Stimulated activated CD8-positive, alpha-beta memory T cell treated with anti-CD3 and anti-CD28 coated beads, Interleukin-2, amount 100 ng/mL, for 1 hour (primary cell): ENCODE measurements around the gene TRAK1.

Experiments
- DNase-seq, 2 donors: peaks; one replicate each; pipeline ENCODE4 v3.0.0-alpha.2; 2020; ENCODE audit warnings: low read depth in 2 of 2

Gene TRAK1

DNA sequence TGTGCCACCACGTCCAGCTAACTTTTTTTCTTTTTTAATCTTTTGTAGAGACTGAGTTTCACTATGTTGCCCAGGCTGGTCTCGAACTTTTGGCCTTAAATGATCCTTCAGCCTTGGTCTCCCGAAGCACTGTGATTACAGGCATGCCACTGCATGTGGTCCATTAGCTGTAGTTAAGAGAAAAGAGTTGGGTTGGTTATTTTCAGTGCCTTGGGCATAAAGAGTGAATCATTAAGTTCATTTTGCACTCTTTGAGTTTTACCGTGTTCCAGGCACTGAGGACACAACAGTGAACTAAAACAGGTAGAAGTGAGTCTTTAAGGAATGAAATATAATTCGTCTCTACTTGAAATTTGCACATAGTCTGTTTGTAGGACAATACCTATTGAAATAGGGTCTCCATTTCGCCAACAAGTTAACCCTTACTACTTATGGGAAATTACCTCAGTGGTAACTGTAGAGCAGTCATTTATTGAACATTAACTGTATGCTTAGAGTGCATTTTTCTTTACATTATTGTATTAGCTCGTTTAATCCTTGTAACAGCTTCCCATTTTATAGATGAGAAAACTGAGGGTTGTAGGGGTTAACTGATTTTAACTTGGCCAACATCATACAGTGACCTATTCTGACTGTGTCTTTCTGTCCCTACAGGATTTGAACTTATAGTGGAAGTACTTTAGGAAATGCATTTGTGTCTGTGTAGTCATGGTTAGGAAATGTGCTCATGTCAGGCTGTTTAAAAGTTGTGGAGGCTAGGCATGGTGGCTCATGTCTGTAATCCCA, 22.7 kb upstream of the TRAK1 start:
- no peak for DNase-seq

DNA sequence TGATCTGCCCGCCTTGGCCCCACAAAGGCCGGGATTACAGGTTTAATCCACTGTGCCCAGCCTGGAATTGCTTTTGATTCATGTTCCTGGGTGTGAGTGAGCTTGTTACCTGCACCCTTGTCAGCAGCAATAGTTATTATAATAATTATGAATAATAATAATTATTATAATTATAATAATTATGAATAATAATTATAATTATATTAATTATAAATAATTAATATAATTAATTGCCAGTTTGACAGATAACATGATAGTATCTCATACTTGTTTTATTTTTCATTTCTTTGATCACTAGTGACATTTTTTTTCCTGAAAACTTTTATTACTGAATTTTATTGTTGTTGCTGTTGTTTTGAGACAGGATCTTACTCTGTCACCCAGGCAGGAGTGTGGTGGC, 21.1 kb upstream of the TRAK1 start:
- DNase-seq = no peak

DNA sequence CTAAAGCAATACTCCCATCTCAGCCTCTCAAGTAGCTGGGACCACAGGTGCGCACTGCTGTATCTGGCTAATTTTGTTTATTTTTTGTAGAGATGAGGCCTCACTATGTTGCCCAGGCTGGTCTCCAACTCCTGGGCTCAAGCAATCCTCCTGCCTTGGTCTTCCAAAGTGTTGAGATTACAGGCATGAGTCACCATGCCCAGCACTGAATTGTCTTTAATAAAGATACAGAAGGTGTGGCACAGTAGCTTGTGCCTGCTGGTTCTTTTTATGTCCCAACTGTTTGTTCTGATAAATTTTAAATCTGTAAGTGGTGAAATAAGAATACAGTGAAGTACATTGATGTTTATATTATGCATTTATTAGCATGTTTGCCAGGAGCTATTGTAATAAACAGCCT, 20.6 kb upstream of the TRAK1 start:
- DNase-seq = no peak

DNA sequence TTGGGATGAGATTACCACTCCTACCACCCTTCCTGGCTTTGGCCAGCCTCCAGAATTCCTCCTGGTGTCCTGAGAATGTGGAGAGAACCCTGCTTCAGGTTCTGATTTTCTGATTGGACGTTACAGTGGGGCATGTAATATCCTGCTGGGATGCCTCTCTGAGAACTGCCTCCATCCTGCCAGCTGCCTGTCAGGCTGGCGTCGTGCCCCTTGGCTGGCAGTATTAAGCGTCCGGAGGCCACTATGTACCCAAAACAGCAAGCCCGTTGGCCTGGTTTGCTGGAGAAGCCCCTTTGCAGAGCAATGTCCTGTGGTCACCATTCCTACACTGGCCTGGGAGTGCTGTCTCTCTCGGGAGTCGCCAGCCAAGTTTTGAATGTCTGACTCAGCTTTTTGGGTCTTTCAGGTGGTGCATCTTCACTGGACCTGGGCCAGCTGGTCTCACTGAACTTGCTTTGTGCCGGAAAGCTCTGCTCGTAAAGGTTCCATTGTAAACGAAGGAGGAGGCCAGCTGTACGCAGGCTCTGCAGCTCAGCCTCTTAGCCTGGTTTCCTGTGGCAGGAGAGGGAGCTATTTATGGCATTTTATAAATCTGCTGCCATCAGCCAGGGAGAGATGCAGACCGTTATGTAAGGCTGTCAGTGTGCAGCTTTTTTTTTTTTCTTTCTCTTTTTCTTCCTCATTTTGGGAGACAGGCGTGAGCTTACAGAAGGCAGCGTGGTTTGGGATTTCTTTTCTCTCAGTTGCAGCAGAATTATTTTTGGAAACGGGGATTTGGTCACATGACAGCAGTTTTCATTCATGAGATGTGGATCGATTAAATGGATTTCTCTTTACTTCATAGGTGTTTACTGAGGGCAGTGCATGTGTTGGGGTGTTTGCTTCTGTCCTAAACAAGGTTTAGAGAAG, 19.0 kb upstream of the TRAK1 start:
- DNase-seq = no peak

DNA sequence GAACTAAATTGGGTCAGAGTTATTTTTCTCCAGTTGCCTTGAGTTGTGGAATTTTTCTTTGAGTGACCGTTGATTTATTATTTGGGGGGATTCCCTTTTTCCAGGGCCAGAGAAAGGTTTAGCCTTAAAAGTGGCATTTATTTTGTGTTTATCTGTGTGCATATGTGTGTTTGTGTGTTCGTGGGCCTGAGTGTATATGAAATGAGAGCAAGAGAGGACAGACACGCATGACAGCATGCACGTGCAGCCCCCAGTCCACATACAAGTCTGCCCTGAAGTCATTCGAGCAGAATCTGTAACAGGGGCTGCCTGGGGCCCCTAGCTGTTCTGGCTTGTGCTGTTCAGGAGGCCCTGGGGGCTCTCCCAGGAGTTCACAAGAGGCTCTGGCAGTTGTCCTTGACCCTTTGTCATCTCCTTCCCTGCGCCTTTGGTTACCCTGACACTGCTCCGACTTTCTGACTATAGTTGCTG, 18.3 kb upstream of the TRAK1 start:
- no peak for DNase-seq

DNA sequence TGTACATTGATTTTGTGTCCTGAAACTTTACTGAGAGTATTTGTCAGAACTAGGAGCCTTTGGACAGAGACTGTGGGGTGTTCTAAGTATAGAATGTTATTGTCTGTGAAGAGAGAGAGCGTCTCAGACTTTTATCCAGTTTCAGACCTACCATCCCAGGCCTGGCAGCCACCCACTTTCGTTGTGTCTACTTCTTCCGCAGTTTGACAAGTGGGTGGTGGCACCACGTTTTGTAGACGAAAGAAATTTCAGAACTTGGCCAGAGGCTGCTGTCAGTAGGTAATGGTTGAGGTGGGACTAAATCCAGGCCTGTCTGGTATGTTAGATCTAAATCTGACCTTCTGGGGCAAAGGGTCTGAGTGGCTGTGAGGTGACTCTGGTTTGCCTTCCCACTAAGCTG, 13.4 kb upstream of the TRAK1 start:
- no peak for DNase-seq

DNA sequence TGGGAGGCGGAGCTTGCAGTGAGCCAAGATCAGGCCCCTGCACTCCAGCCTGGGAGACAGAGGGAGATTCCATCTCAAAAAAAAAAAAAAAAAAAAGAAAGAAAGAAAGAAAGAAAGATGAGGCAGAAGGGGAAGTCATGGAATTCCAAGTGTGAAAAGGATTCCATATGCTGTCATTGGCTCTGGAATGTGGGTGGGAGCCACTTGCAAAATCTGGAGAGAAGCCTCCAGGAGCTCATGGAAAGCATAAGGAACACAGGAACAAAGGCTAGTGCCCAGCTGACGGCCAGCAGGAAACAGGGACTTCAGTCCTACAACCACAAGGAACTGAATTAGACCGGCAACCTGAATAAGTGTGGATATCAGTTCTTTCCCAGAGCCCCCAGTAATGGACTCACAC, 12.5 kb upstream of the TRAK1 start:
- DNase-seq = no peak

DNA sequence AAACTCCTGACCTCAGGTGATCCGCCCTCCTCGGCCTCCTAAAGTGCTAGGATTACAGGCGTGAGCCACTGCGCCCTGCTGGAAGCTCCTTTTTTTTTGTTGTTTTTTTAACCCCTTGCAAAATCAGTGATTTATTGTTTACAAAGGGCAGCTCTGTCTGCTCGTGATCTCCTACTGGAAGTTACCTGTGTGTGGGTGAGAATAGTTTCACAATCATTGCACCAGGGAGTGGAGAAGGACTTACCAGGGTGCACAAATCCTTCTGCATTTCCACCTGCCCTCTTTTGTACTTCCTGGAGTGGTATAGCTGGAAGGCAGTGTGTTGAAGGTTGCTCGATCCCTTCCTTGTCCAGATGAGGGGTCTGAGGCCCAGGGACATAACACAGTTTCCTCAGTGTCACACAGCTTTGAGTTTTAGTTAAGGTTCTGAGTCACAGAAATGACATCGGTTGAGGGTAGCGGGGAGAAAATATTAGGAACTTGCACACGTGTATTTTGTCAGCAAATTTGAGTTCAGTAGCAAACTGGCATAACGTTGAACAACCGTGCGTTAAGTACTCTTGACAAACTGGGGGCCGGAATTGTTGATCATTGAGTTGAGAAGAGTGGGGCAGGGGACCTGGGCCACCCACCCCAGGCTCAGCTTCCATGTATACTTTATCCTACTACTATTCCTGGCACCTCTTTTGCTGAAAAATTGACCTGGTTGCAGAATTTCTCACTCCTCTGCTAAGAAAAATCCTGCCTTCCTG, 11.3 kb upstream of the TRAK1 start:
- DNase-seq = no peak

DNA sequence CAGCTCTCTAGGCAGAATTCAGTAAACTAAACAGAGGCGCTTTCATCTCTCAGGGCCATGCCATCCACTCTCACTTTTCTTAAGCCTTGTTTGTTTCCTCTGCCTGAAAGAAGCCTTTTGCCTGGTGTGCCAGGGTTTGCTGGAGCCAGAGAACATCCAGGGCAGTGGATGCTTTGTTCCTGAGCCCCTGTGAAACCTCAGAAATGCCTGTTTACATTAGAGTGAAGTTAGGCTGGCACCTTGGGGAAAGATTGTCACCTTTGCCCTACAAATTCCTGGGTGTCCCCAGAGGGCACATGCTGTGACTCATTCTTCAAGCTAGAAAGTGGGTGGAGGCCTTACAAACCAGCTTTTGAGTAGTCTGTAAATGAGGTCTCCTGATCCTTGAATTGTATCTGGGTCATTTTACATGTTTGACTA, 10.7 kb upstream of the TRAK1 start:
- DNase-seq = no peak

DNA sequence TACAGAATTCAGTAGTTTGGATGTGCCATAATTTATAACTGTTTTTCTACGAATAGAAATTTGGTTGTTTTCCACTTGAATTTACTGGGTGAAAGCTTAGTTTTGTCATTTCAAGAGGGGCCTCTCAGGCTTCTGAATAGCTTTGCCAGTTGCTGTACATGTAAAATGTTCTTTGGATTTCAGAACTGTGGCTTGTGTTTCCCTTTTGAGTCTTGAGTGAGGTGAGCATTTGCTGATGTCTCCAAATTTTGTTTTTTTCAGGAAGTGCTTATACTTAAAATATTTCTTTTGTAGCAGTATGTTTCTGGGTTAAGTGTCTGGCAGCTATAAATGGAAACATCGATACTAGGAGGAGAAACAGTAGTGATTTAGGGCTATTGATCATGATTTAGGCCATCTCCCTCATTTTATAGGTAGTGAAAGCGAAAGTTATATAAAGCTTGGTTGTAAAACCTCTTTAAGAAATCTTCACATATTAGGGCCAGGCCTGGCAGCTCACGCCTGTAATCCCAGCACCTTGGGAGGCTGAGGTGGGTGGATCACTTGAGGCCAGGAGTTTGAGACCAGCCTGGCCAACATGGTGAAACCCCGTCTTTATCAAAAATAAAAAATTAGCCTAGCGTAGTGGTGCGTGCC, 9.2 kb upstream of the TRAK1 start:
- no peak for DNase-seq

DNA sequence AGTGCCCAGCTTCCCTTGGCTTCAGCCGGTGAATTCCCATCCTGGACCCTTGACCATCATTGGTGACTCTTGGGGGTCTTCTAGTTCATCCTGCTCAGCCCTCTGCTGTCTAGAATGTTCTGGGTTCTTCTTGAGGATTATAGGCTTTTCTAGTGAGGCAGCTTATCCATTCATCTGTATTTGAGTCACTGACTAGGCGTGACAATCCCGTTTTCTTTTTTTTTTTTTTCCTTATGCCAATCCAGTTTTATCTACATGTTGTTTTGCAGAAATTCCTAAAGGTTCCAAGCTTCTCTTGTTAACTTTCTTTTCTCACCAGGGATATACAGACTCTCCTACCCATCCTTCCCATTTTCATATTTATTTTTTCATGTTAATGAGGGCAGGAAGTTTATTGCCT, 6.6 kb upstream of the TRAK1 start:
- DNase-seq = no peak

DNA sequence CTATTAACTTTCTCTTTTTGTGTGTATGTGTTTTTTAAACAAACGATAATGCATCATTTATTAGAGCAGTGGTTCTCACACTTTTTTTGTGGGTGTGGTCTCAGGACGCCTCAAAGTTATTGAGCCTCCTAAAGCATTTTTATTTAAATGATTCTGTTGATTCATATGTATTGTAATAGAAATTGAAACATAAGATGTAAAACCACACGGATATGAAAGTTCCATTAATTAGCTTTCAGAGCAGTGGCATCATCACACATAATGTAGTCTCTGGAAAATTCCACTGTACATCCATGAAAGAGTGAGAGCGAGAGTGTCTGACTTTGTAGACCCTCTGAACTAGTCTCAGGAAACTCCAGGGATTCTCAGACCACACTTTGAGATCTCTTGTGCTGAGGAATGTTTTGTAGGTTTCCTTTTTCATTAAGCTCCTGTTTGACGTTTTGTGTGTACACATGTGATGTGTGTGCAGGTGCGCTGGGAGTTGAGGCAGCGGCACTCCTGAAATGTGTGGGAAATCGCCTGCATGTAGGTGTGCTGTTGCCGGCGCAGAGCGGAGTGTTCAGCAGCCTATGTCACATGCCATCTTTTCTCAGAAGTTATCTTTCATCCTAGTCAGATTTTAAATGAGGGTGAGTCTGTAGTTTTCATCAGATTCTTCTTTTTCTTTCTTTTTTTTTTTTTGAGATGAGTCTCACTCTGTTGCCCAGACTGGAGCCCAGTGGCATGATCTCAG, 5.3 kb upstream of the TRAK1 start:
- no peak for DNase-seq

DNA sequence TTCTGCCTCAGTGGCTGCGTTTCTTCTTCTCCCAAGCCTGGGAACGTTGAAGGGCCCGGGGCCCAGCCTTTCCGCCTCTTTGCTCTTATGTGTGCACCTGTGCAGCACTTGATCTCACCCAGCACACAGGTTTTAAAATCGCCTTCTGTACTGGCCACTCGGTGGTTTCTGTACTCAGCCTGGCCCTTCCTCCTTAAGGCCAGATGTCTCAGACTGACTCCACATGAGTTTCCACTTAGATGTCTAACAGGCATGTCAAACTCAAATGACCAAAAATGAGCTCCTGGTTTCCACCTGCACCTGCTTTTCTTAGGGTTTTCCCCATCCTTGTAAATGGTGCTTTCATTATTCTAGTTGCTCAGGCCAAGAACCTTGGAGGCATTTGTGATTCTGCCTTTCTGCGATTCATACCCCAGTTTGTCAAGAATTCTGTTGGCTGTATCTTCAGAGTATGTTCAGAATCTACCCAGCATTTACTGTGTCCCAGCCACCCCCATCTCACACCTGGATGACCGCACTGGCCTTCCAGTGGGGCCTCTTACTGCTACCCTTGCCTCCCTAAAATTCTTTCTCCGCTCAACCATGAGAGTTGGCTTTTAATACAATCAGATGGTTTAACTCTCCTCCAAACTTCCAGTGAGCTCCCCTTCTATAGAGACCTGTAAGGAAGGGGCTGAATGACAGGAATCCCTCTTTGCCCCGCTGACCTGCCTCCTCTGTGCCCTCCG, 2.2 kb upstream of the TRAK1 start:
- DNase-seq = no peak

DNA sequence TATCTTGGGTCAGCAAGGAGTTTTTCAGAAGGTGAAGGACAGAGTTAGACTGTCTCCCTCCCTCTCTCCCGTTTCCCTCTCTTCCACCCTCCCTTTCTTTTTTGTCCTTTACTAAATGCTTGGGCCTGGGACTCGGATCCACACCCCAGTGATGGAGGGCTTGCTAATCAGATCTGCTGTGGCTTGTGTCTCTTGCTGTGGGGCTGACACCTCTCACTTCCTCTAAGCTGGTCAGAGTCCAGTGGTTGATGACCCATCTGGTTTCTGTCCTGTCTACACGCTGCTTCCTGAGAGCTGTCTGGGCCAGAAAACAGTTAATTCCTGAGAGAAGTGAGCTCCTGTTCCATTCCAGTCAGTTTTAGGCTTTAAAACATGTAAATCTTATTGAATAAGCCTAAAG, 849 bp downstream of the TRAK1 start:
- no peak for DNase-seq

DNA sequence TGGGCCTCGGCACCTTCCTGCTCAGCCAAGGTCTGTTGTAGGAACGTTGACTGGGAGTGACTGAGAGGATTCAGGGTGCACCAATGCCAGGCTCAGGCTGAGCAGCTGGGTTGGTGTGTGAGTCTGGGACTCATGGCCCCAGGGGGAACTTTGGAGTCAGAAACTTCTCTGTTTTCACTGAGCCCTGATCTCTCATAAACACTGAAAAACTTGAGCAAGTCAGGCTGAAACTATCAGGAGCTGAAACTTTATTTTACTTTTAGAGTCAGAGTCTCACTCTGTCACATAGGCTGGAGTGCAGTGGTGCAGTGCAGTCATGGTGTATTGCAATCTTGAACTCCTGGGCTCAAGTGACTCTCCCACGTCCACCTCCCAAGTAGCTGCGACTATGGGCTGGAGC, 3.0 kb downstream of the TRAK1 start:
- no peak for DNase-seq

DNA sequence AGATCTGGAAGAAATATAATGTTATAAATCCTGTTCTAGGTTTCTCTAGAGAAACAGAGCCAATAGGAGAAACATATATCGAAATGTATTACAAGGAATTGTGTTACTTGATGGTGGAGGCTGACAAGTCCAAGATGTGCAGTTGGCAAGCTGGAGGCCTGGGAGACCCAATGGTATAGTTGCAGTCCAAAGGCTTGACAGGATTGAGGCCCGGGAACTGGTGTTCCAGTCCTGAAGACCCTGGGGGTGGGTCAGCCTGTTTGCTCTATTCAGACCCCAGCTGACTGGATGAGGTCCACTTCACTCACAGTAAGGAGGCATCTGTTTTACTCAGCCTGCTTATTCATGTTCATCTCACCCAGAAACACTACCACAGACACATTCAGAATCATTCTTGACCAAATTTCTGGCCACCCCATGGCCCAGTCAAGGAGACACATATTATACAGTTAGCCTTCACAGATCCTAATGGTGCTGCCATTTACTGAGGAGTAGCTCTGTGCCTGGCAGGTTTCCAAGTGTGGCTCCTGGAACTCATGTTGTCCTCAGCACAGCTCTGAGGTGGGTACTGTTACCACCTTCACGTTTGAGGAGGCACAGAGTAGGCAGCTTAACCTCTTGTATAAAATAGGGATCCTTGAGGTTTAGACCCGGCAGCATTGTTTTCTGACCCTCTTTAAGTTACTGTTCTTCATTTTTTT, 3.7 kb downstream of the TRAK1 start:
- DNase-seq = no peak

DNA sequence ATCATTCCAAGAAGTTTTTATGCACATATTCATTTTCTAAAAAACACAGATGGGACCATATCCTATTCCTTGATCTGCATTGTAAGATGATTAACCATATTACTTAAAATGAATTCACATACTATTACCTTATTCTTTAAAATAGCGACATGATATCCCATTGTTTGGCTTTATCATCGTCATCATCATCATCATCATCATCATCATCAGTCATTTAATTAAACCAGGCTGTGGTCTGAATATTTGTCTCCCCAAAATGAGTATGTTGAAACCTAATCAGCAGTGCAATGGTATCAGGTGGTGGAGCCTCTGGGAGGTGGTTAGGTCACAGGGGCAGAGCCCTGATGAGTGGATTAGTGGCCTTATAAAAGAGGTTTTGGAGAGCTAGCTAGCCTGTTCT, 4.4 kb downstream of the TRAK1 start:
- no peak for DNase-seq

DNA sequence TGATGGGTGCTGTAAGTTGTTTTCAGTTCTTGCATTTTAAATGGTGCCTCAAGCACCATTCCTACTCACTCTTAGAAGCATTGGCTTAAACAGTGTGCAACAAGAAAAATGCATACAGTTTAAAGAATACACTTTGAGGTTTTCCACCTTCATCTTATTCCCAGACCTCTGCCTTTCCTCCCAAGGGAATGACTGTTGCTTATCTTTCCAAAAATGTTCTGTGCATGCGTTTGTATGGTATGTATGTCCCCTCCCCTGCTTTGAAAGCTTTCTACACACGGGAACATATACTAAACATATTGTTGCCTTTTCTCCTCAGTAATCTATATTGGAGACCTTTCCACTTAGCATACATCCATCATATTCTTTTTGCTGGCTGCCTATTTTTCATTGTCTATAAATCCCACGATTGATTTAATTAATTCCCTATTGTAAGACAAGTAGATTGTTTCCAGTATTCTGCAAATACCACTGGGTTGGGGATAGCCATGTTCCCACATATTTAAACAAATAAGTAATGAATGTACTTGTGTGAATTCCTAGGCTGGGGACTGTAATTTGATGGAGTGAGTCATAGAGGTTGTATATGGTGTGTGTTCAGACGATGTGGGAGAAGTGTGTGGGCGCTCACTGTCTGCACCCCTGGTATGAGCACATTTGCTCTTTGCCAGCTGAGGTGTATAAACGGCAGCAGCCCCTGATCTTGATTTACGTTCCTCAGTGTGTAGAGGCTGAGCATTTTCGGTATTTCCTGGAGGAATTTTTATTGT, 5.8 kb downstream of the TRAK1 start:
- DNase-seq = no peak

DNA sequence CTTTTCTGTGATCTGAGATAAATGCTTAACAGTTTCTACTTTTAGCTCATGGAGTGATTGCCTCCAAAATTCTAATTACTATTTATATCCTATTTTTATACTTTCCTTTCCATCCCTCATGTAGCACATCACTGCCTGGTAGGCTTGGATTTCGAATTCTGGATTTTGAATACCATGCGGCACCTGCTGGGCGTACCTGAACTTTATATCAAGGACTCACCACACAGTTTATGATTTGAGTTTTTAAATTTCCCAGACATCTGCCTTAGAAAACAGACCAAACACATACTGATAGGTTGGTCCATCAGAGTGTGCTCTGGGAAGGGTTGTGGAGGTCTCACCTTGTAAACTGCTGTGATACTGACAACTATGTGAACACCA, 6.4 kb downstream of the TRAK1 start:
- no peak for DNase-seq
